GM19240 (cell line): ENCODE measurements around the gene NHERF2.

ENCODE experiments used
- DNase-seq: peaks from one replicate; pipeline ENCODE4 v3.0.0; 2011; ENCODE audit warnings: low spot score; ENCODE audit not compliant: insufficient read length

NHERF2 gene

GRCh38 chr16:2079991-2080390 lies 53.3 kb downstream of the NHERF2 start:
- no peak for DNase-seq

- no peak for DNase-seq
Observed at GRCh38 chr16:2081201-2082084, 54.7 kb downstream of the NHERF2 start.

- no peak for DNase-seq
Observed at GRCh38 chr16:2082171-2082982, 55.7 kb downstream of the NHERF2 start.

- DNase-seq, result no peak
Observed at GRCh38 chr16:2082983-2083364, 56.3 kb downstream of the NHERF2 start.

- DNase-seq, result no peak
Observed at GRCh38 chr16:2083409-2083808, 56.7 kb downstream of the NHERF2 start.

- DNase-seq, result no peak
Observed at GRCh38 chr16:2083876-2084780, 57.4 kb downstream of the NHERF2 start.

- no peak for DNase-seq
Observed at GRCh38 chr16:2084895-2085625, 58.4 kb downstream of the NHERF2 start.

- no peak for DNase-seq
Observed at GRCh38 chr16:2085669-2086068, 59.0 kb downstream of the NHERF2 start.

- DNase-seq, result no peak
Observed at GRCh38 chr16:2086106-2086742, 59.5 kb downstream of the NHERF2 start.

GRCh38 chr16:2086812-2087747 lies 60.4 kb downstream of the NHERF2 start:
- no peak for DNase-seq

GRCh38 chr16:2087748-2088631 lies 61.3 kb downstream of the NHERF2 start:
- no peak for DNase-seq
